Subcutaneous adipose tissue (tissue), 4 donors: ENCODE measurements around the gene BLOC1S4. TPM values are rescaled to one million over a fixed set of nuclear protein-coding genes. Genes with fewer than 3 reads are reported as not detected.

Source experiments
- total RNA-seq, 4 donors: library from RNA; depleted of rRNA; stranded (reverse); fragments of >200 nt; gene quantifications; one replicate each; pipeline ENCODE4 v1.1.0, GENCODE V29; 2016
- TF ChIP-seq, protein P1 (sequence below): fragments of 450-650 bp; IDR thresholded peaks from one replicate; pipeline ENCODE4 v1.5.1; 2016; ENCODE audit warnings: low read depth, mild to moderate bottlenecking, control low read depth, antibody characterized with exemption, moderate library complexity

BLOC1S4 gene
- total RNA-seq, 4 donors from 2014 or later = 6.4 to 15.3 (median 13.1) TPM

DNA sequence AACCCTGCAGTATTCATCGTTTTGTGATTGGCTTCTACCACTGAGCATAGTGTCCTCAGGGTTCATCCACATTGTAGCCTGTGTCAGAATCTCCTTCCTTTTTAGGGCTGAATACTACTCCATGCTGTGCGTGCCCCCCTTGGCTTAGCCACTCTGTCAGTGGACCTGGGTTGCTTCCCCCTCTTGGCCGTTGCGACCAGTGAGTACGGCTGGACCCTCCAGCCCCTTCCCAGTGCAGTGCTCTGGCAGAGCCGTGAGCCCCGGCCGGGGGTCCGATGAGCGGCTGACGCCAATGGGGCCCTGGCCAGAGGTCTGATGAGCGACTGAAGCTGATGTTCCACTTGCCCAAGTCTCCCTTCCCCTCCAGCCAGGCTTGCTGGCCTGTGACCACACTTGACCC lies 6.9 kb downstream of the BLOC1S4 start:
- TF ChIP-seq, protein P1, sequence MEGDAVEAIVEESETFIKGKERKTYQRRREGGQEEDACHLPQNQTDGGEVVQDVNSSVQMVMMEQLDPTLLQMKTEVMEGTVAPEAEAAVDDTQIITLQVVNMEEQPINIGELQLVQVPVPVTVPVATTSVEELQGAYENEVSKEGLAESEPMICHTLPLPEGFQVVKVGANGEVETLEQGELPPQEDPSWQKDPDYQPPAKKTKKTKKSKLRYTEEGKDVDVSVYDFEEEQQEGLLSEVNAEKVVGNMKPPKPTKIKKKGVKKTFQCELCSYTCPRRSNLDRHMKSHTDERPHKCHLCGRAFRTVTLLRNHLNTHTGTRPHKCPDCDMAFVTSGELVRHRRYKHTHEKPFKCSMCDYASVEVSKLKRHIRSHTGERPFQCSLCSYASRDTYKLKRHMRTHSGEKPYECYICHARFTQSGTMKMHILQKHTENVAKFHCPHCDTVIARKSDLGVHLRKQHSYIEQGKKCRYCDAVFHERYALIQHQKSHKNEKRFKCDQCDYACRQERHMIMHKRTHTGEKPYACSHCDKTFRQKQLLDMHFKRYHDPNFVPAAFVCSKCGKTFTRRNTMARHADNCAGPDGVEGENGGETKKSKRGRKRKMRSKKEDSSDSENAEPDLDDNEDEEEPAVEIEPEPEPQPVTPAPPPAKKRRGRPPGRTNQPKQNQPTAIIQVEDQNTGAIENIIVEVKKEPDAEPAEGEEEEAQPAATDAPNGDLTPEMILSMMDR = no peak

DNA sequence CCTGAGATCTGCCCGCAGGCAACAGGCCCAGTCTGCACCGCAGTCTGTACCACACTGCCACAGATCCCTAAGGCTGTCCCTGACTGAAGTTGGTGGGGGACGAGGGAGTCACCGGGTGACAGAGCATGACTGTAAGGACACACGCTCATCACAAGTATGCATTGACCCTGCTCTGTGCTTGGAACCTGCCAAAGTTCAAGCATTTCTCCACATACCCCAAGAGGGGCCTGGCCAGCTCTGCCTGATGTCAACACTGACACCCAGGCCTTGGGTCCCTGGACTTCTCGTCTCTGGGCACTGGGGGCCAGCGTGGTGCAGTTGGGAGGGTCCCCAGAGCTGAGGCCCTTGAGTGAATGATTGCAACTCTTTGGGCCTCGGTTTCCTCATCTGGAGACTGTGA lies 7.9 kb downstream of the BLOC1S4 start:
- TF ChIP-seq, protein P1 = no peak

DNA sequence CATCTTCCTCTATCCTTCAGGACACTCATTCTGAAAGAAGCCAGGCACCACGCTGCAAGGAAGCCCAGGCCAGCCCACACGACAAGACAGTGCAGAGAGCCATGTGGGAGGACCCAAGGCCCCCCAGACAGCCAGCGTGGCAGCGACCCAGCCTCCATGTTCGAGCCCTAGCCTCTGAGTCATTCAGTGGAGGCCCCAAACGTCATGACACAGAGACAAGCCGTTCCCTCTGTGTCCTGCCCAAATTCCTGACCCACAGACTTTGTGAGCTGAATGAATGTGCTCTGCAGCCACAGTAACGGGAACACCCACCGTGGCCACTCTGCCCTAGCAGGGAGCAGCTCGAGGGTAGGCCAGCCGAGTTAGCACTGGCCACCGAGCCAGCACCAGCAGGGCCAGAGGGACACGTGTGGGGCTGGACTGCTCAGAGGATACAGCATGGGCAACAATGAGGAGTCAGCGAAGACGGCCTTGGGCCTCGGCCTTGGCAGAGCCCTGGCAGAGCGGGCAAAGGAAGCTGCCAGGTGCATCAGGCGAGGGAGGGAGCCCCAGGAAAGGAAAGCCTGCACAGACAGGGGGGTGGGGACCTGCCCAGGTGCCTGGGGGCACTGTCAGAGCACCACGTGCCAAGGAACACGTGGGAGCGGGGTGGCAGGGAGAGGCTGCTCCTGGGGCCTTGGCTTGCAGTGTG lies 8.6 kb downstream of the BLOC1S4 start:
- TF ChIP-seq, protein P1 = no peak

DNA sequence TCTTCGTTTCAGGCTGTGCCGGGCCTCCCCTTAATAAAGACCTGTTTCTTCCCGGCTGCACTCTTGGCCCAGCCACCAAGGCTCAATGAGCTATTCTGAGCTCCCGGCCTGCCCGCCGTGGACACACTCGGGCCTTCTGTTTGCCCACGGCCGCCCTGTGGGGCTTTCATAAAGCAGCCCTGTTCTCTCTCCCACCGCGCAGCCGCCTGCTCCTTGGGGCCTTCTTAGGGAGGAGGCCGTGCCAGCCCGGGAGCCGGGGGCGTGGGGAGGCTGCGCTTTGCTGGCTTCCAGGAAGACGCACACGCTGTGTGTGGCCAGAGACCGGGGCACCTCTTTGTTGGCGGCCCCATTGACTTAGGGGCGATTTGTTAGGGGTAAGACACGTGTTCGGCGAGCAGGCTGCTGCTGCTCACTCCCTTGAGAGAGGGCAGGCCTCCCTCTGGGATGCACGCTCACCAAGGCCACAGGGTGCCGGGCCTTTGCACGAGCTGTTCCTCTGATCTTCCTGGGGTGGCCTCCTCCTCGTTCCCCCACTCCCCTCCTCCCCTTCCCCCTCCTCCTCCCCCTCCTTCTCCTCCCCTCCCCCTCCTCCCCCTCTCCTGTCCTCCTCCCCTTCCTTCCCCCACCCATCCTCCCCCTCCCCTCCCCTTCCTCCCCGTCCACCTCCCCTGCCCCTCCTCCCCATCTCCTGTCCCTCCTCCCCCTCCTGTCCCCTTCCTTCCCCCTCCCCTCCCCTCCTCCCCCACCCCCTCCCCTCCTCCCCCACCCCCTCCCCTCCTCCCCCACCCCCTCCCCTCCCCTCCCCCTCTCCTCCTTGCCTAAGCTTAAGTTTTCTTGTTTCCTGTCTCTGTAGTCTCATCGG lies 11.3 kb downstream of the BLOC1S4 start:
- TF ChIP-seq, protein P1 = no peak

DNA sequence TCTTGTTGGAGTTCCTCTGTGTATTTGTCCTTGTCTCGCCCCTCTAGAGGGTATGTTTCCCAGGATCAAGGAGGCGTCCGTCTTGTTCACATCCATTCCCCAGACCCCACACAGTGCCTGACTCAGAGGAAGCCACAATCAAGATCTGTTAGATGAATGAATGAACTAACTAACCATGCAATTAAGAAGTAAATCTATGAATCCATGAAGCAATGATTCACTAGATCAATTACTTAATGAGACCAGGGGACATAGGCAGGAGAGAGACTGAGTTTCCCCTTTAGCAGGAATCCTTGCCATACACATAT lies 11.9 kb downstream of the BLOC1S4 start:
- TF ChIP-seq, protein P1 = no peak

DNA sequence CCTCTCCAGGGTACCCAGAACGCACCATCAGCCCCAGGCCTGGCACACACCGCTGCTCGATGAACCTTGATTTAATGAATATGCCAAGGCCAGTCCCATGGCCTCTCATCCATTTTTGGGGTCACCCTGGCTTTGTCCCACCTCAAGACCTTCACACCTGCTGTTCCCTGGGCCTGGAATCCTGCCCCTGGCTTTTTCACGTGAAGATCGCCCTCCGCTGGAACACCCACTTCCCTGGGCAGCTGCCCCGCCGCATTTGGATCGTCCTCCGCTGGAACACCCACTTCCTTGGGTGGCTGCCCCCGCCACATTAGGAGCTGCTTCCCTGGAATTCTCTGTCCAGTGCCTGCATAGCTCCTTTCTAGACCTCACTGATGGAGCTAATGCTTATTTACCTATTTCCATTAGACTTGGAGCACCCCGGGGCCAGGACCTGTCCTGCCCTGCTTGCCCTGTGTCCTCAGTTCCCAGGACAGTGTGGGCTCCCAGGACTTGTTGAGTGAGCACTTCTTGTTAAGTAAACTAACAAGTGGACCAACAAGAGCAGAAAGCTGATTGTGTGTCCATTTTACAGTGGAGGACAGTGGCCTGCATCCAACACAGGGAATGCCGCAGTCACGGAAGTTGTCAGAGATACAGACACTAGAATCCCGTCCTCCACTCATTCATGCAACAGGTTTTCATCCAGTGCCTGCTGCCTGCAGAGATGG lies 12.5 kb downstream of the BLOC1S4 start:
- TF ChIP-seq, protein P1 = no peak

DNA sequence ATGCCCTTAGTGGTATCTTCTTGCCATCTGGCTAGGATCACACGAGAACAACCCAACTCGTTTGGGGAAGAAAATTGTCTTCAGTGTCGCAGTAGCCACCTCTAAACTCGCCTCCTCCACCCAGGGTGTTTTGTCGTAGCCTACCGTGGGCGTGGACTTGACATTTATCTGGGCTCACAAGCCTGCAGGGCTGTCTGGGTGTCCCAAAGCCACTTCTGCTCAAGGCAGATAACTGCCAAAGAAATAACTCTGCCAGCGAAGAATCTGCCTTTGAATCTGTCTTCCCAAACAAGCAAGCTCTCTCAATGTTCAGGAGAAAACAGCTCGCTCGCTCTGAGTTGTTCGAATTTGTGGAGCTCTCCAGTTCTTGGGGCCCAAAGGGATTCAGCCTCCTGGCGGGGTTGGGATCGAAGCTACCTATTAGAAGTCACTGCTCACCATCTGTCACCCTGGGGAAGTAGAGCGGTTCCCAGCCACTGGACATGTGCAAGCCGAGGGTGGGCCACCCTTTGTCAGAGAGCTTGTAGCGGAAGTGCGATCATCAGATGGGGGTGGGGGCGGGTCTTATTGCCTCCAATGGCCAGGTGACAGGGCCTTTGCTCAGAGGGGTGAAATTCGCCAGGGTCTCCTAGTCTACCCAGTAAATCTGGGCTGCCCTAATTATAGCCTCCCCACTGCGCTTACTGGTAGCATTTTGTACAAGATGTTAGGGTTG lies 14.8 kb downstream of the BLOC1S4 start:
- TF ChIP-seq, protein P1 = no peak
